ENCODE results near the gene ERI2.

DNA sequence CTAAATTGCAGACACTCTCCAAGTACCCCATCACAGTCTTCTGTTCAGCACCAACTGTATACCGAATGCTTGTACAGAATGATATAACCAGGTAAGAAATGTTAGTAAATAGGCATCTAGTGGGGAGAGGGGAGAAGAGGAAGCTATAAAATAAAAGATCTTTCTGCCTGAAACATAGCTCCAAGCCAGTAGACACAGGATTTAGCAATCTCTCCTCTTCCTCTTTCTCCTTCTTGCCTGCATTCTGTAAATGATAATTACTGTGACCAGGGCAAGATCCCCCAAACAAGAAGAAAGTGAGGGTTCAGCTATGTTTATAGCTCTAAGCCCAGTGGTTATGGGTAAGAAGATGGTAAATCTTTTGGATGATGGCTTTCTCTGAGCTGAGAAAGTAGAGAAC lies 24.6 kb downstream of the ERI2 start:
- TF ChIP-seq, protein P1, sequence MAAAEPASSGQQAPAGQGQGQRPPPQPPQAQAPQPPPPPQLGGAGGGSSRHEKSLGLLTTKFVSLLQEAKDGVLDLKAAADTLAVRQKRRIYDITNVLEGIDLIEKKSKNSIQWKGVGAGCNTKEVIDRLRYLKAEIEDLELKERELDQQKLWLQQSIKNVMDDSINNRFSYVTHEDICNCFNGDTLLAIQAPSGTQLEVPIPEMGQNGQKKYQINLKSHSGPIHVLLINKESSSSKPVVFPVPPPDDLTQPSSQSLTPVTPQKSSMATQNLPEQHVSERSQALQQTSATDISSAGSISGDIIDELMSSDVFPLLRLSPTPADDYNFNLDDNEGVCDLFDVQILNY (CRISPR knock-in tag; conservative IDR thresholded peaks at IDR 0.05), result no peak
- TF ChIP-seq, protein P2, sequence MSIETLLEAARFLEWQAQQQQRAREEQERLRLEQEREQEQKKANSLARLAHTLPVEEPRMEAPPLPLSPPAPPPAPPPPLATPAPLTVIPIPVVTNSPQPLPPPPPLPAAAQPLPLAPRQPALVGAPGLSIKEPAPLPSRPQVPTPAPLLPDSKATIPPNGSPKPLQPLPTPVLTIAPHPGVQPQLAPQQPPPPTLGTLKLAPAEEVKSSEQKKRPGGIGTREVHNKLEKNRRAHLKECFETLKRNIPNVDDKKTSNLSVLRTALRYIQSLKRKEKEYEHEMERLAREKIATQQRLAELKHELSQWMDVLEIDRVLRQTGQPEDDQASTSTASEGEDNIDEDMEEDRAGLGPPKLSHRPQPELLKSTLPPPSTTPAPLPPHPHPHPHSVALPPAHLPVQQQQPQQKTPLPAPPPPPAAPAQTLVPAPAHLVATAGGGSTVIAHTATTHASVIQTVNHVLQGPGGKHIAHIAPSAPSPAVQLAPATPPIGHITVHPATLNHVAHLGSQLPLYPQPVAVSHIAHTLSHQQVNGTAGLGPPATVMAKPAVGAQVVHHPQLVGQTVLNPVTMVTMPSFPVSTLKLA (IDR thresholded peaks at IDR 0.05), result no peak
- no peak for TF ChIP-seq ZNF274 (CRISPR knock-in tag; IDR thresholded peaks at IDR 0.05)
- no peak for TF ChIP-seq PBX3 (CRISPR knock-in tag; IDR thresholded peaks at IDR 0.05; ENCODE audit: borderline replicate concordance)
- TF ChIP-seq ZNF234 (CRISPR knock-in tag; conservative IDR thresholded peaks at IDR 0.05), result no peak
- TF ChIP-seq ZNF280B (CRISPR knock-in tag; IDR thresholded peaks at IDR 0.05; ENCODE audit: borderline replicate concordance), result no peak
- TF ChIP-seq PCBP2 (optimal IDR thresholded peaks at IDR 0.05; ENCODE audit: low read depth, low read length, poor library complexity, severe bottlenecking), result no peak
- TF ChIP-seq, protein P3, sequence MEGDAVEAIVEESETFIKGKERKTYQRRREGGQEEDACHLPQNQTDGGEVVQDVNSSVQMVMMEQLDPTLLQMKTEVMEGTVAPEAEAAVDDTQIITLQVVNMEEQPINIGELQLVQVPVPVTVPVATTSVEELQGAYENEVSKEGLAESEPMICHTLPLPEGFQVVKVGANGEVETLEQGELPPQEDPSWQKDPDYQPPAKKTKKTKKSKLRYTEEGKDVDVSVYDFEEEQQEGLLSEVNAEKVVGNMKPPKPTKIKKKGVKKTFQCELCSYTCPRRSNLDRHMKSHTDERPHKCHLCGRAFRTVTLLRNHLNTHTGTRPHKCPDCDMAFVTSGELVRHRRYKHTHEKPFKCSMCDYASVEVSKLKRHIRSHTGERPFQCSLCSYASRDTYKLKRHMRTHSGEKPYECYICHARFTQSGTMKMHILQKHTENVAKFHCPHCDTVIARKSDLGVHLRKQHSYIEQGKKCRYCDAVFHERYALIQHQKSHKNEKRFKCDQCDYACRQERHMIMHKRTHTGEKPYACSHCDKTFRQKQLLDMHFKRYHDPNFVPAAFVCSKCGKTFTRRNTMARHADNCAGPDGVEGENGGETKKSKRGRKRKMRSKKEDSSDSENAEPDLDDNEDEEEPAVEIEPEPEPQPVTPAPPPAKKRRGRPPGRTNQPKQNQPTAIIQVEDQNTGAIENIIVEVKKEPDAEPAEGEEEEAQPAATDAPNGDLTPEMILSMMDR (CRISPR knock-in tag; IDR thresholded peaks at IDR 0.05), result no peak
- TF ChIP-seq TCF7 (IDR thresholded peaks at IDR 0.05; ENCODE audit: low read depth), result no peak
- TF ChIP-seq KLF15 (CRISPR knock-in tag; IDR thresholded peaks at IDR 0.05; ENCODE audit: borderline replicate concordance), result no peak
- no peak for TF ChIP-seq YY1 (IDR thresholded peaks at IDR 0.05; ENCODE audit: insufficient read depth, insufficient replicate concordance, low read depth, low read length)

Data from HepG2 (cell line).